Right cardiac atrium (tissue), 5 donors: ENCODE measurements around the gene BDKRB2. TPM values are rescaled to one million over a fixed set of nuclear protein-coding genes. Genes with fewer than 3 reads are reported as not detected.
"Not testable (repeated sequence)": the region's sequence is repeated elsewhere in the genome, so short reads cannot be mapped to it uniquely, and the experiment has no call there.

Experiments
- ATAC-seq, 2 donors: fragments of 200-7000 bp; cut with Tn5 transposase; one replicate each; pipeline versions ENCODE4 v1.8.0 to v1.9.1; 2020; ENCODE audit warnings: moderate library complexity in 2 of 2, mild to moderate bottlenecking in 1 of 2
- DNase-seq, 3 donors: peaks; one replicate each; pipeline ENCODE4 v3.0.0-alpha.2; 2020
- H3K27ac ChIP-seq: one replicate; pipeline ENCODE4 v1.5.1; 2013; ENCODE audit warnings: mild to moderate bottlenecking, low read length, control low read depth, moderate library complexity
- H3K27me3 ChIP-seq: one replicate; pipeline ENCODE4 v1.6.1; 2013; ENCODE audit not compliant: control insufficient read depth, insufficient read depth
- H3K4me1 ChIP-seq: one replicate; pipeline ENCODE4 v1.6.1; 2013; ENCODE audit warnings: low read length; ENCODE audit not compliant: control insufficient read depth, insufficient read depth
- H3K4me3 ChIP-seq: one replicate; pipeline ENCODE4 v1.5.1; 2013; ENCODE audit warnings: low read length, control low read depth
- H3K9me3 ChIP-seq: one replicate; pipeline ENCODE4 v1.6.1; 2013; ENCODE audit warnings: low read length; ENCODE audit not compliant: control insufficient read depth
- WGBS: extraction: QIAGEN DNeasy Blood & Tissue Kit; methylation state at CpG from one replicate; pipeline ENCODE4 v1.1.7; 2013; 5-methylcytosine and 5-hydroxymethylcytosine counted together
- intact Hi-C, 4 donors: fragments of 100-400 bp; cut with DNase I; formaldehyde crosslinking; loops; one replicate each; pipeline versions ENCODE4 v1.11.0 to v1.14.0; 2022 to 2023
- polyA plus RNA-seq: library from polyadenylated mRNA; stranded (reverse); fragments of 200-250 nt; gene quantifications from one replicate; pipeline ENCODE4 v1.2.3, GENCODE V29; 2013
- total RNA-seq, 4 donors: library from RNA; stranded (reverse); fragmentation: NEBNext Ultra II Directional; extraction: Animal tissue kit (Norgen Biotek cat#: 25700); gene quantifications; one replicate each; pipeline ENCODE4 v1.2.1, GENCODE V29; 2021
- donor health status: healthy with polysubstance abuse.
- donor health status: DM: no; HTN: yes; CAD: no.
- donor health status: DM: no; HTN: no; CAD: no.
- donor health status: DM: no; HTN: yes; CAD: no; lungs with severe emphysema.
- donor health status: DM: yes; HTN: yes; CAD: no.

Gene BDKRB2
- total and polyA plus RNA-seq, 5 donors = 0.23 to 1.2 (median 0.57) TPM

- ATAC-seq = no peak
- no peaks in the 10 kb centered on the region for H3K9me3 ChIP-seq
- H3K4me1 ChIP-seq = no peaks in the 10 kb centered on the region
- no peaks in the 10 kb centered on the region for H3K27me3 ChIP-seq
- no peak overlapping the region for H3K27ac ChIP-seq
- WGBS = 75% methylated on average over 12 of the region's 12 CpGs
- intact Hi-C loops = no loop called here
- H3K4me3 ChIP-seq = no peak overlapping the region
- no peak for DNase-seq
Measured at GRCh38 chr14:96231526-96232130, 27.0 kb downstream of the BDKRB2 start.

GRCh38 chr14:96232506-96232905 is 27.9 kb downstream of the BDKRB2 start:
- no peaks in the 10 kb centered on the region for H3K27me3 ChIP-seq
- no peak overlapping the region for H3K27ac ChIP-seq
- H3K9me3 ChIP-seq = no peaks in the 10 kb centered on the region
- intact Hi-C loops = no loop called here
- WGBS = 74% methylated on average over 11 of the region's 11 CpGs
- H3K4me3 ChIP-seq = no peak overlapping the region
- no peaks in the 10 kb centered on the region for H3K4me1 ChIP-seq
- DNase-seq = no peak
- ATAC-seq = no peak

DNA sequence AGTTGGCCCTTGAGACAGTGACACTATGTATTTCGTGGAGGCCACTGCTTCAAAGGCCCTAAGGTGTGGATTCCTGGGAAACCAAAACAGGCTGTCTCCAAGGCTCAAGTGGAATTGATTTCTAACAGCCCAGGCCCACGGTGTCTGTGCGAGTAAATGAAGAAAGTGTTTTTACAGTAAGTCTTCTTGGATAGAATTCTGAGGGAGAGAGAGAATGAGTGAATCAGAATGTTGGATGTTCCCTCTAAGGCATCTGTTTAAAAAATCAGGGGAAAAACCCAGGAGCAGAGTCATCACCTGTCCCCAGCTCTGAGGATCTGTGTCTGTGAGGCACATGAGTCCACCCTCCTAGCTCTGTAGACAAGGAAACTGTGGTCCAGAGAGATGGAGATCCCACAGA is 29.0 kb downstream of the BDKRB2 start:
- 73% methylated on average over 3 of the region's 3 CpGs for WGBS
- Histone ChIP-seq H3K4me3 (no peak overlapping the region), H3K27ac (no peak overlapping the region), H3K4me1 (no peaks in the 10 kb centered on the region), H3K9me3 (no peaks in the 10 kb centered on the region), H3K27me3 (no peaks in the 10 kb centered on the region)
- intact Hi-C loops = no loop called here
- no peak for ATAC-seq
- no peak for DNase-seq

GRCh38 chr14:96235426-96235825 is 30.8 kb downstream of the BDKRB2 start:
- Histone ChIP-seq H3K27ac (no peak overlapping the region), H3K4me3 (no peak overlapping the region), H3K9me3 (no peaks in the 10 kb centered on the region), H3K4me1 (no peaks in the 10 kb centered on the region), H3K27me3 (no peaks in the 10 kb centered on the region)
- intact Hi-C loops = no loop called here
- ATAC-seq = no peak
- WGBS = 70% methylated on average over 4 of the region's 4 CpGs
- DNase-seq = no peak

DNA sequence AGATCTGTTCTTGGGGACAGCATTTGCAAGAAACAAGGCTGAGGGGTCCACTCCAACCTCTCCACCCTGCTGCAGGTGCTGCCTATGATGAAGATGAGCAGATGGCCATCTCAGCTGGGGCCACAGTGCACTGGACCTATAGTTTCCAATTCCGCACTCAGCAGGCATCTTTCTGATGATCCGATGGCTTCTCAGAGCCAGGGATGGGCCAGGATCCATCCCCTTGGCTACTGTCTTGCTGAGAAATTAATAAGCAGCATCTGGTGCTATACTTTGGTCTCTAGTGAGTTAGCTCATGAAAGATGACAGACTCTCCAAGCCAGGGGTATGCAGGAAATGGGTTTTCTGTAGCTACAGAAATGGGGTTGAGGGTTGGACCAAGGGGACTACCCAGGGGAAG is 33.0 kb downstream of the BDKRB2 start:
- WGBS = 89% methylated on average over 2 of the region's 2 CpGs
- no peaks in the 10 kb centered on the region for H3K4me1 ChIP-seq
- H3K27ac ChIP-seq = no peak overlapping the region
- intact Hi-C loops = no loop called here
- H3K4me3 ChIP-seq = no peak overlapping the region
- no peak for ATAC-seq
- no peaks in the 10 kb centered on the region for H3K9me3 ChIP-seq
- no peak for DNase-seq
- no peaks in the 10 kb centered on the region for H3K27me3 ChIP-seq

DNA sequence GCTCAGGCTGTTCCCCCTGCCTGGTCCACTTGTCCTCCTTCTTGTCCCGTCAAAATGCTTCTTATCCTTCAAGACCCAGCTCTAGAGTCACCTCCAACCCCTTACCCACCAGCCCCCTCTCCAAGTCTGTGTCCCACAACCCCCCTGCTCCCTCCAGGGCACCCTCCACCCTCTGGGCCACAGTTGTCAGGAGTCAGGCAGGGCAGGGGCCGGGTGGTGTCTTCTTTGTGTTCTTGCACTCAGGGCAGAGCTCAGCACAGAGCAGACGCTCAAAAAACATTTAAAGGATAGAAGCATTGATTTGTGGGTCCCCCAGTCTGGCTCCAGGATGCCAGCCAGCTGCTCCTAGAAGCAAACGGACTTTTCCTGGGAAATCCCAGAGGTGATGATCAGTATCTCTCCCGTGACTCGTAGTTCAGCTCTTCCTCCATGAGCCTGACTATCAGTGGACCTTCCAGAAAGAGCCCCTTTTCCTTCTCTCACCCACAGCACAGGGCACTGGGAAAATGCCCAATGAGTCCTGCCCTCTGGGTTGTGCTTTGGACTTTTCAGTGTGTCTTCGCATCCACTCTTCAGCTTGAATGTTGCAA is 34.1 kb downstream of the BDKRB2 start:
- no peak overlapping the region for H3K27ac ChIP-seq
- intact Hi-C loops = no loop called here
- H3K4me3 ChIP-seq = no peak overlapping the region
- H3K27me3 ChIP-seq = no peaks in the 10 kb centered on the region
- 67% methylated on average over 7 of the region's 7 CpGs for WGBS
- H3K9me3 ChIP-seq = no peaks in the 10 kb centered on the region
- DNase-seq = no peak
- H3K4me1 ChIP-seq = no peaks in the 10 kb centered on the region
- no peak for ATAC-seq

GRCh38 chr14:96239711-96240141 is 35.1 kb downstream of the BDKRB2 start:
- ATAC-seq = no peak
- DNase-seq = no peak
- intact Hi-C loops = no loop called here
- 38% methylated on average over 9 of the region's 9 CpGs for WGBS
- Histone ChIP-seq H3K27me3 (no peaks in the 10 kb centered on the region), H3K27ac (no peak overlapping the region), H3K4me3 (no peak overlapping the region), H3K9me3 (no peaks in the 10 kb centered on the region), H3K4me1 (no peaks in the 10 kb centered on the region)

GRCh38 chr14:96240641-96241040 is 36.0 kb downstream of the BDKRB2 start:
- Histone ChIP-seq H3K27me3 (no peaks in the 10 kb centered on the region), H3K27ac (no peak overlapping the region), H3K4me3 (no peak overlapping the region), H3K4me1 (no peaks in the 10 kb centered on the region), H3K9me3 (no peaks in the 10 kb centered on the region)
- 94% methylated on average over 18 of the region's 18 CpGs for WGBS
- intact Hi-C loops = no loop called here
- DNase-seq (no peak), ATAC-seq (no peak)

DNA sequence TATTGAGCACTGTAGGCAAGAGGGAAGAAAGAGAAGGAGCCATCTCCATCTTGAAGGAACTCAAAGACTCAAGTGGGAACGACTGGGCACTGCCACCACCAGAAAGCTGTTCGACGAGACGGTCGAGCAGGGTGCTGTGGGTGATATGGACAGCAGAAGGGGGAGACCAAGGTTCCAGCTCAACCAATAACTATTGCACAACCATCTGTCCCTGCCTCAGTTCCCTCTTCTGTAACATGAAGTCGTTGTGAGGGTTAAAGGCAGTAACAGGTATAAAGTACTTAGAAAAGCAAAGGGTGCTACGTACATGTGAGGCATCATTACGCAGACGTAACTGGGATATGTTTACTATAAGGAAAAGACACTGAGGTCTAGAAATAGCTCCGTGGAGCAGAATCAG is 37.5 kb downstream of the BDKRB2 start:
- no peak for ATAC-seq
- Histone ChIP-seq H3K4me3 (no peak overlapping the region), H3K27me3 (no peaks in the 10 kb centered on the region), H3K9me3 (no peaks in the 10 kb centered on the region), H3K4me1 (no peaks in the 10 kb centered on the region), H3K27ac (no peak overlapping the region)
- no peak for DNase-seq
- WGBS = 97% methylated on average over 10 of the region's 10 CpGs
- intact Hi-C loops = no loop called here

DNA sequence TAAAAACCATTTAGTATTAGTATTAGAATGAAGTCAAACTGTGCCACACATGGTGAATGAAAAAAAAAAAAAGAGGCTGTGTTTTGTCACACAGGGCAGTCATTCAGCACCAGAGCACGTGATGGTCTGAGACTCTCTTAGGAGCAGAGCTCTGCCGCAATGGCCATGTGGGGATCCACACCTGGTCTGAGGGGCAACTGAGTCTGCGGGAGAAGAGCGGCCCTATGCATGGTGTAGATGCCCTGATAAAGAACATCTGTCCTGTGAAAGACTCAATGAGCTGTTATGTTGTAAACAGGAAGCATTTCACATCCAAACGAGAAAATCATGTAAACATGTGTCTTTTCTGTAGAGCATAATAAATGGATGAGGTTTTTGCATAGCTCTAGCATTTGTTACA is 39.1 kb downstream of the BDKRB2 start:
- WGBS = 67% methylated on average over 5 of the region's 5 CpGs
- no peaks in the 10 kb centered on the region for H3K9me3 ChIP-seq
- no peak overlapping the region for H3K27ac ChIP-seq
- DNase-seq = no peak
- ATAC-seq = no peak
- intact Hi-C loops = no loop called here
- no peak overlapping the region for H3K4me3 ChIP-seq
- no peaks in the 10 kb centered on the region for H3K4me1 ChIP-seq
- H3K27me3 ChIP-seq = no peaks in the 10 kb centered on the region

GRCh38 chr14:96245074-96245473 is 40.4 kb downstream of the BDKRB2 start:
- DNase-seq, H3K9me3 ChIP-seq, intact Hi-C loops, H3K4me1 ChIP-seq, ATAC-seq, H3K27me3 ChIP-seq, H3K4me3 ChIP-seq, H3K27ac ChIP-seq: not testable (repeated sequence)
- WGBS = 92% methylated on average over 3 of the region's 3 CpGs
